Measurements from ENCODE around the gene MED15.

GRCh38 chr22:20585639-20586402, 78.4 kb downstream of the MED15 start:
- TF ChIP-seq POLR2A (IDR thresholded peaks at IDR 0.05; ENCODE audit: low read depth, low read length) (no peak), POLR2AphosphoS5 (IDR thresholded peaks at IDR 0.05; ENCODE audit: low read depth, low read length) (no peak), TAF1 (IDR thresholded peaks at IDR 0.05; ENCODE audit: low read depth, low read length) (no peak)
